NOMO-1 treated with dmso at 0.1 percent for 144 hours (cell line): ENCODE data around the gene SLC27A1.
A peak's percentile ranks its signal among the peaks of the same experiment; 100 is the strongest.

Experiments used
- DNase-seq: peaks from one replicate; lab custom pipeline; 2025; ENCODE audit not compliant: unreplicated experiment; lab: John Stamatoyannopoulos, UW

The SLC27A1 gene

DNA sequence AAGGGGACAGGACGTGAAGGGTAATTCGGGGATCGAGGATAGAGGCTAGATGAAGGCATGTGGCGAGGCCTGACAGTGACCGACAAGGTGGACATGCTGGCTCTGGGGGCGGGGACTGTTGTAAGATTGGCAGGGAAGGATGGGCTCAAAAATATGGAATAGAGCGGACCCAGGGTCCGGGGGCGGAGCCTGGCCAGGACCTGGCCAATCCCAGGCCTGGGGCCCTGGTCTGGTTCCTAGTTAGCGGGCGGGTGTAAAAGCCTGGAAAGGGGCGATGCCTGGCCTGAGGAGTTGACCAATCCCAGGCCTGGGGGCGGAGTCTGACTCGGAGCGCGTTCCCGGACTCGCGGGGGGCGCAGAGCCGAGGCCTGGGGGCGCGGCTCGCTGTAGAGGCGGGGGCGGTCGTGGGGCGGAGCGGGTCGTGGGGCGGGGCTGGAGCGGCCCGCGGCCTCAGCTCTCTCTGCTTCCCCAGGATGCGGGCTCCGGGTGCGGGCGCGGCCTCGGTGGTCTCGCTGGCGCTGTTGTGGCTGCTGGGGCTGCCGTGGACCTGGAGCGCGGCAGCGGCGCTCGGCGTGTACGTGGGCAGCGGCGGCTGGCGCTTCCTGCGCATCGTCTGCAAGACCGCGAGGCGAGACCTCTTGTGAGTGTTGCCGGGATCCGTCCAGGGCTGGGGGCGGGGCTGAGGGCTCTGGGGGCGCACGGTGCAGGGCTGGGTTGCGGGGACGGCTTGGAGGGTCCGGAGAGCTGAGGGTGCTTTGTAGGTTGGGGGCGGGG lies at the start of gene SLC27A1:
SLC27A1 (plus strand) TSS at position 457 of the 774 bp plus-strand sequence; CDS start at position 474, 17 bp downstream.
- peak; percentile 97 for DNase-seq

DNA sequence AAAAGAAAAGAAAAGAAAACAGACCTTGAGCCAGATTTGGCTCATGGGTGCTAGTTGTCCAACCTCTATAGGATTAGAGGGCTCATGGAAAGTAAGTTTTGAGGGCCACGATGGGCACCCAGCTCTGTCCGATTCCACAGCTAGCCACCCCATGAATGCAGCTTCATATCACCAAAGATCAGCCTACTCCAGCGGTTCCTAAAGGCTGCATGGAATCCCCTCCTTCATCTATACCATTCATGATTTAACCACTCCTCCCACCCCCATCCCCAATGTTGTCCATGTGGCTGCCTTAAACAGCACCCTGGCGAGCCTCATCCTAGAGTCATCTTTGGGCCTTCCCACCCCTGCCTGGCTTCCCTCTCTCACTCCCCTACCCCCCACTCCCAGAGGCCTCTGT lies 48.4 kb upstream of the SLC27A1 start:
- no peak for DNase-seq

DNA sequence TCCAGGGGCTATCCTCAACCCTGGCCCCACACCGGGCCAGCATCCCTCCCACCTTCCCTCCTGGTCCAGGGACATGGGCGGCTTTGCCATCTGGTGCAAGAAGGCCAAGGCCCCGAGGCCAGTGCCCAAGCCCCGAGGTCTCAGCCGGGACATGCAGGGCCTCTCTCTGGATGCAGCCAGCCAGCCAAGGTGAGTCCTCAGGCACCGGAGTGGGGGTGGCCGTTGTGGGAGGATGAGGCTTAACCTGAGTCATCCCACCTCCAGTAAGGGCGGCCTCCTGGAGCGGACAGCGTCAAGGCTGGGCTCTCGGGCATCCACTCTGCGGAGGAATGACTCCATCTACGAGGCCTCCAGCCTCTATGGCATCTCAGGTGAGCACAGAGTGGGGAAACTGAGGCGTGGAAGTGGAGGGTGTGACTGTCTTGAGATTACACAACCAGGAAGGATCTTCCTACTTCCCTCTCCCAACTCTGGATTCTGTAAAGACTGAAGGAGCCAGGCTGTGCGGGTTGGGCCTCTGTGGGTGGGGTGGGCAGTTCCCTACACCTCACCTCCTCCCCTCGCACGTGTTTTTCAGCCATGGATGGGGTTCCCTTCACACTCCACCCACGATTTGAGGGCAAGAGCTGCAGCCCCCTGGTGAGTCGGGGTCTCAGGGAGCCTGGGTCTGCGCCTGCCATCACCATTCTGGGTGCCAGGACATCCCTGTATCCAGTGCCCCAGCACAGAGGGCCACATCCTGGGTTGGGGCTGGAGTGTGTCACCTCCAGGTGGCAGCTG lies 46.7 kb upstream of the SLC27A1 start:
- no peak for DNase-seq

DNA sequence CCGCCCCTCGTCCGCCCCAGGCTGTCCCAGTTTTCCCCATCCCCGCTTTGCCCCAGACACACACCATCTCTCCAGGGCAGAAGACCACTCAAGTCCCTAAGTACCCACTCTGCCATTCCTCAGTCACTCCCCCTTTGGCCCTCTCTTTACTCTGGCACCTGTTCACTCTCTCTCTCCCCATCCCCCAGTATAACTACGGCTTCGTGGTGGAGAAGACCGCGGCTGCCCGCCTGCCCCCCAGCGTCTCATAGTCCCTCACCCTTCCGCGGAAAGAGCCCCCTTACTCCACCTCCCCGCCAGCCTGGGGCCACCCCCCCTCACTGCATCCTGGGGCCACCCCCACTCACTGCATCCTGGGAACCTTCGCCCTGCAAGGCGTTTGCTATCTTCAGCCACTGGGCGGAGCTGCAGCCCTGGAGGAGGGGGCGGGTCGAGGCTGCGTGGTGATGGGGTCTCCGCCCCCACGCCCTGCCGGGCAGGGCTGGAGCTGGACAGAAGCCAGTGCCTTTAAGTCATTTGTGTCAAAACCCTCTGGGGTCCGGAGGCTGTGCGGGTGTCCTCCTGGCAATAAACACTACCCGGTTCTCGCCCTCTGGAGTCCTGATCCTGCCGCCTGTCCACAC lies 45.5 kb upstream of the SLC27A1 start:
- DNase-seq: no peak

DNA sequence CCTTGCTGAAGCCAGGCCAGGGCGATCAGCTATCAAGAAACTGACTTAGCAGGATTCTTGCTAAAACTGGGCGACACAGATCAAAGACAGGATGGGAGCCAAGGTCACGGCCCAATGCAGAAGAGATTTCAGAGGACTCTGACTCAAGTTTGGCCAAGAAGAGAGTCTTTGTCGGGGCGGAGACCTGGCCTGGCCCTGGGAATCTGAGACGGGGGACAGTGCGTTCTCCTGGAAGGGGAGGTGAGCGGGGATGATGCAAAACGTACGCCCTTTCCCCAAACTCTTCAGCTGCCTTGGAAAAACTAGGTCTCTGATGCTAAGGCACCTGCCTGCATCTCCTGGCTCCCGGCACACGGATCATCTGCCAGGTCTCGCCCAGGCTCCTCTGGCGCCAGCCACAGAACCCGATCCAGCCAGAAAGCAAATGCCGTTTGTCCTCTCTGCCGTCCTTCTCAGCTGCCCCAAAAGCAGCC lies 40.6 kb upstream of the SLC27A1 start:
- DNase-seq: no peak

DNA sequence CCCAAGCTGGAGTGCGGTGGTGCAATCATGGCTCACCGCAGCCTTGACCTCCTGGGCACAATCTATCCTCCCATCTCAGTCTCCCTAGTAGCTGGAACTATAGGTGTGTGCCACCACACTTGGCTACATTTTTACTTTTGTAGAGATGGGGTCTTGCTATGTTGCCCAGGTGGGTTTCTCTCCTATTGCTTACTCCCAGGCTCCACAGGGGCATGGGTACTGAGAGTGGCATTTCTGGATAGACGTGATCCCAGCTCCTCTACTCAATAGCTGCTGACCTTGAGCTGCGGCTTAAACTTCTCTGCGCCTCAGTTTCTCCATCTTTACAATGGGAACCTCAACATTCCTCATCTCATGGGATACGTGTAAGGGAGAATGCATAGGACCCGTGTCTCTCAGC lies 38.9 kb upstream of the SLC27A1 start:
- DNase-seq: no peak

DNA sequence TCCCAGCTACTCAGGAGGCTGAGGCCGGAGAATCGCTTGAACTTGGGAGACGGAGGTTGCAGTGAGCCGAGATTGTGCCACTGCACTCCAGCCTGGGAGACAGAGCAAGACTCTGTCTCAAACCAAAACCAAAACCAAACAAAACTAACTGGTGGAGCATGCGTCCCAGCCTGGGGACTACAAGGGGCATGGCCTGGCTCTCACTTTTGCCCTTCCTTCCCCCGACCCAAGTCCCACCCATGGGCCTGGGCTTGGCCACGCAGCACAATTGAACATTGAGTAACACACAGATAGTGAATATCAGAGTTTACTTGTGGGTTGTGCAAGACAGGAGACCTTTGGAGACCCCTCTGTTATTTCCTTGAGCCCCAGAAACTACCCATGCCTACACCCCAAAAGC lies 35.1 kb upstream of the SLC27A1 start:
- no peak for DNase-seq

DNA sequence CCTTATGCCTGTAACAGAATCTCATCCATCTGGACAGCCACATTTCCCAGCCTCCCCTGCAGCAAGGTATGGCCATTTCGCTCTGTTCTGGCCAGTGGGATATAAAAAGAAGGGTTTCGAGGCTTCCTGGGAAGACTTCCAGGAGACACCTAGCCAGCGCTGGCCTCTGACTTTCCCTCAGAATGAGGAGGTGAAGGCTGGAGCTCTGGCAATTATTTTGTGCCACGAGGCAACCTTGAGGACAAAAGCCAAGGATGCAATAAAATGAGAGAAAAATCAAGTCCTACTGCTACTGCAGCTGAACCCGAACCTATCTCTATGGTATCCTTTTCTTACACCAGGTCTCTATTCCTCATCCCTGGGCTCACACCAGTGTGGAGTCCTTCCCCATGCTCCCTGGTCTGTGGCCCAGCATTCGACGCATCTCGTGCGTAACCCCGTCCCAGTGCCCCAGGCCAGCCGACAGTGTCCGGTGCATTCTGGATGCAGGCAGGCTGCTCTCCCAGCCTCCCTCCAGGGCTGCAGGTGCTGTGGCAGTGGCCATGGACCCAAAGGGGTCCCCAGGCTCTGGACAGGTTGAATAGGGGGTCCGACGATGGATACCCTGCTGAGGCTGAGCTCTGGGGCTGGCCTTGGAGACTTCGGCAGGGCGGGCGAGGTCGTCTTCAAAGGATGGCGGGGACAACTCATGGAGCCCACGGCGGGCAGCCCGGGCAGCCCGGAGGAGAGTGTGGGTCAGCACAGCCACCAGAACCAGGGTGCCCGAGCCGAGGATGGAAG lies 34.0 kb upstream of the SLC27A1 start:
- no peak for DNase-seq

DNA sequence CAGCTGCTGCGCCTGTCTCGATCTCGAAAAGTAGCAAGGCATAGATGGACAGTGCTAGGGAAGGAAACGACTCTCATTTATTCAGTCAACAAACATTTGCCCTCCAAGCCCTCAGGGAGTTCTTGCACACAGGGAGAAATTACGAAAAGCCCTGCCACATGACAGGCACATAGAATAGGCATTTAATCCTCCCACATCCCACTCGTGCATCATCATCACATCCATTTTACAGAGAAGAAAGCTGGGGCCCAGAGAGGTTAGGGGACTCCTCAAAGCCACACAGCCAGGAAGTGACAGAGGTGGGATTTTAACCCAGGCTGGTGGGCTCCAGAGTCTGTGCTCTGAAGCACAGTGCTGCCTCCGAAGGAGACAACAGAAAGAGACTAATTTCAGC lies 33.5 kb upstream of the SLC27A1 start:
- no peak for DNase-seq

DNA sequence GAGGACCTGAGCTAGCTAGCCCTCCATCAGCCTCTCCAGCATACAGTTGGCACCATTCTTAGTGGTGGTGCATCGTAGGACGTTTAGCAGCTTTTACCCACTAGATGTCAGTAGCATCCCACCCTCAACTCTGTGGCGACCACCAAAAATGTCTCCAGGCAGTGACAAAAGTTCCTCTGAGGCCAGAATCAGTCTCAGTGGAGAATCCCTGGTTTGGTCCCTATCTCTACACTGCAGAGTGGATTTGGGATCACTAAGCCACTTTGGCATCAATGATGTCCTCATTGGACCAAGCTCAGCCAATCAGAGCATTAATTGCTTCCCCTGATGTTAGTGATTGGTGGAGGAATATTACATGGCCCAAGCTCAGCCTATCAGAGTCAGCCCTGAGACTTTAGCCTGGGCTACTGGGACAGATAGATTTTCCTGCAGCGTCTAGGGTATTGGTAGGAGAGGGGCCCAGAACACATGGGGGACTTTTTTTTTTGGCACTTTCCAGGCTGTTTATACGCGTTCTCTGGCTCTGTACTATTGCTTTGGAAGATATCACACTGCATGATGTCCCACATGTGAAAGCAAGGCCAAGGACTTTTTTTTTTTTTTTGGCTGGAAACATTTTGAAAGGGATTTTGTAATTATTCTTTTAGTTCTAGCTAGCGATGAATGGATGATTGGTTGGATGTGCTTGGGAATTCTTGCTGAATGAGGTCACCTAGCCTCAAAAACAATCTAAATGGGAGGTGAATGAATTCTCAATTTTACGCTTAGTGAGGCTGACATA lies 28.9 kb upstream of the SLC27A1 start:
- no peak for DNase-seq

DNA sequence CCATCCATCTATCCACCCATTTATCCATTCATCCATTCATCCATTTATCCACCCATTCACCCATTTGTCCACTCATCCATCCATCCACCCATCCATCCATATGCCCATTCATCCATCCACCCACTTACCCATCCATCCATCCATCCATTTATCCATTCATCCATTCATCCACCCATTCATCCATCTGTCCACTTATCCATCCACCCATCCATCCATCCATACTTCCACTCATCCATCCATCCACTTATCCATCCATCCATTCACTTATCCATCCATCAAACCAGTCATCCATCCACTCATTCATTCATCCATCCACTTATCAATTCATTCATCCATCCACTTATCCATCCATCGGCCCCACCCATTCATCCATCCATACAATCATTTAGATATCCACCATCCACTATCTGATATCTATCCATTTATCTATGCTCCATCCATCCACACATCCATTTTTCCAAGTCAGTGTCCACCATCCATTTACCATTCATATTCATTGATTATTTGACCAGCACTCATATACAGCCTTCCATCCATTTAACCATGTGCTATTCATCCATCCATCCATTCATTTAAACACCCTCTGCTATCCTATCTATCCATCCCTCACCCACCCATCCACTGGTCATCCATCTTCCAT lies 24.7 kb upstream of the SLC27A1 start:
- DNase-seq: no peak

DNA sequence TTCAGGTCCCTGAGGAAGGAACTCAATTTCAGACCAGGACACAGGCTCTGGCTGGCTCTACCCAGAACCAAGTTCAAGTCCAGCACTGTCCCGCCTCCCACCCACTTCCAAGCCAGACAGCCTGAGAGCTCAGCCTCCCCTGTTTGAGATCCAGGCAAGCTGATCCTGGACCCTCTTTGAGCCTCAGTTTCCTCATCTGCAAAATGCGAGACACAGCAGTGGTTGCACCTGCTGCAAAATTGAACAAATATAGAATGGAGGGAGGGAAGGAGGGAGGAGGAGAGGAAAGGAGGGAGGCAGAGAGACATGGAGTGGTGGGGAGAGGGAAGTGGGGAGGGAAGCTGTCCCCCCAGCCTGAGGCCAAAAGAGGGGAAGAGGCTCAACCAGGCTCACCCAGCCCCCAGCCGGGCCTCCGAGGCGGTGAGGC lies 22.6 kb upstream of the SLC27A1 start:
- no peak for DNase-seq

DNA sequence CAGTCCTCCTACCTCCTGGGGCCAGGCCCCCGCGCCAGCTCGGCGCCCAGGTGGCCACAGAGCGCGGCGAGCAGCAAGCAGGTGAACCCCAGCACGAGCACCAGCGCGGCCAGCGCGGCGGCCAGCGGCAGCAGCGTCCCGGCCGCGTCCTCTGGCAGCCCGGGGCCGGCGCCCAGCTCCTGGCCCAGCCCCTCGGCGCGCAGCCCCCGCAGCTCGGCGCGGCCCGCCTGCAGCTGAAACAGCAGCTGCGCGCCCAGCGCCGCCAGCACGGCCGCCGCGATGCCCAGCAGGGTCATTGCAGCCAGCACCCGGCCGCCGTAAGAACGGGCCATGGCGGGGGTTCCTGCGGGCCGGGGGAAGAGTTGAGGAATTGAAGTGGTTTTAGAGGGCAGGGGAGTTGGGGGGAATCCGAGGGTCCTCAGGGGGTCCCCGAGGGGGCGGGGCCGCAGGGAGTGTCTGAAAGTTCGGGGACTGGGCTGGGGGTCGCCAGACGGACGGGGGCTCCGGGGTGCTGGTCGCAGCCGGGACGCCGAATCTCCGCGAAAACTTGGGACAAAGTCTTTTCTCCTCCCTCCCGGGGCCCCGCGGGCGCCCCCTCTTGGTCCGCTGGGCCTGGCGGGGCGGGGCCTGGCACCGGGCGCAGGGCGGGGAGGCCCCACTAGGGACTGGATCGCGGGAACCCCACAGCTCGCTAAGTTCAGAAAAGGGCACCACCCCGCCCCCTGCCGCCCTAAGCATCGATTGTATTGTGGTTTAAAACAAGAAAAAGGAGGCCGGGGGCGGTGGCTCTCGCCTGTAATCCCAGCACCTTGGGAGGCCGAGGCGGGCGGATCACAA lies 22.0 kb upstream of the SLC27A1 start, which contains the start of gene TMEM221:
TMEM221 (minus strand) TSS at position 538 of the 837 bp plus-strand sequence; CDS start at position 332, 206 bp downstream.
- DNase-seq: peak; percentile 9

DNA sequence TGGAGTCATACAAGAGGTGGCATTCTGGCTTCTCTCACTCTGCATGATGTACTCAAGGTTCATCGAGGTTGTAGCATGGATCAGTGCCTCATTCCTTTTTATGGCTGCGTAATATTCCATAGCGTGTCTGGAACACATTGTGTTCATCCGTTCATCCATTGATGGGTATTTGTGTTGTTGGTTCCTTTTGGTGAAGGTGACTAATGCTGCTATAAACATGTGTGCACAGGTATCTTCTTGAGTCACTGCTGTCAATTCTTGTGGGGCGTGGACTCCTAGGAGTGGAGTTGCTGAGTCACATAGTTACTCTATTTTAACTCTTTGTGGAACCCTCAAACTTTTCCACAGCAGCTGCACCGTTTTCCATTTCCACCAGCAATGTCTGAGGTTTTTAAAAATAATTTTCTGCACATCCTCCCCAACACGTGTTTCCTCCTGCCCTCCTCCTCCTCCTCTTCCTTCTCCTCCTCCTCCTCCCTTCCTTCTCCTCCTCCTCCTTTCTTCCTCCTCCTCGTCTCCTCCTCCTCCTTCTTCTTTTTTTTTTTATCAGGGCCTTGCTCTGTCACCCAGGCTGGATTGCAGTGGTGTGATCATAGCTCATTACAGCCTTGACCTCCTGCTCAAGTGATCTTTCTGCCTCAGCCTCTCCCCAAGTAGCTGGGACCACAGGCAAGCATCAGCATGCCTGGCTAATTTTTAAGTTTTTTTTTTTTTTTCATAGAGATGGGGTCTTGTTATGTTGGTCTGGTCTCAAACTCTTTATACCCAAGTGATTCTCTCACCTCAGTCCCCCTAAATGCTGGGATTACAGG lies 19.9 kb upstream of the SLC27A1 start:
- DNase-seq: no peak

DNA sequence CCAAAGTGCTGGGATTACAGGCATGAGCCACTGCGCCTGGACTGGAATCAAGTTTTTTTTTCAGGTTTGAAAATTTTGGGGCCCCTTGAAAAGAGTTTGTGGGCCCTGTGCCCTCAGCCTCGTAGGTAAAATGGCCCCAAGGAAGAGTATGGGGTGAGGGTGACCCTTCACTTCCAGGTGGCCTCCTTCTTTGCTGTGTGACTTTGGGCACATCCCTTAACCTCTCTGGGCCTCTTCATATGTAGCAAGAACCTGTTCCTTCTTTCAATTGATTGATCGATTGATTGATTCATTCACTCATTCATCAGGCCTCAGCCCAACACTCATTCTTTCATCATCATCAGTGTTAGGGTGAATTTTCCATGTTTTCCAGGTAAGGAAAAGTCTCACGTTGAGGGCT lies 18.5 kb upstream of the SLC27A1 start:
- no peak for DNase-seq

DNA sequence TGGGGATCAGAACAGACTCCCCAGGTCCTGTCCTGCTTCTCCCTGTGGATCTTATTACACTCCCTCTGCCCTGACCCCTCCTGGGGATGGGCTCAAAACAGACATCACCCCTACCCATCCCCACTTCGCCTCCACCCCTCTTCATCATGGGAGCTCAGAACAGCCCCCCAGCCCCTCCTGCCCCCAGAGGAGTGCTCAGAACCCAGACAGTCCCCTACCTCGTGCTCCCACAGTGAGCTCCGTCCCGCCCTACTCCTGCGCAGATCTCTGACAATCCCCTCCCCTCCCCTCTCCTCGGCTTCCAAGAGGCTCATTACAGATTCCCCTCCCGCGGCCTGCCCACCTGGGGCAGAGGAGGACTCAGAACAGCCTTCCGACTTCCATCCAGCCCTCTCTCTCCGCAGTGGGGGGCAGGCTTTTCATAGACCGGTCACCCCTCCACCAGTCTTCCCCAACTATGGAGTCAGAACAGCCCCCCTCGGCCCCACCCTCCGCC lies 15.7 kb upstream of the SLC27A1 start:
- no peak for DNase-seq

DNA sequence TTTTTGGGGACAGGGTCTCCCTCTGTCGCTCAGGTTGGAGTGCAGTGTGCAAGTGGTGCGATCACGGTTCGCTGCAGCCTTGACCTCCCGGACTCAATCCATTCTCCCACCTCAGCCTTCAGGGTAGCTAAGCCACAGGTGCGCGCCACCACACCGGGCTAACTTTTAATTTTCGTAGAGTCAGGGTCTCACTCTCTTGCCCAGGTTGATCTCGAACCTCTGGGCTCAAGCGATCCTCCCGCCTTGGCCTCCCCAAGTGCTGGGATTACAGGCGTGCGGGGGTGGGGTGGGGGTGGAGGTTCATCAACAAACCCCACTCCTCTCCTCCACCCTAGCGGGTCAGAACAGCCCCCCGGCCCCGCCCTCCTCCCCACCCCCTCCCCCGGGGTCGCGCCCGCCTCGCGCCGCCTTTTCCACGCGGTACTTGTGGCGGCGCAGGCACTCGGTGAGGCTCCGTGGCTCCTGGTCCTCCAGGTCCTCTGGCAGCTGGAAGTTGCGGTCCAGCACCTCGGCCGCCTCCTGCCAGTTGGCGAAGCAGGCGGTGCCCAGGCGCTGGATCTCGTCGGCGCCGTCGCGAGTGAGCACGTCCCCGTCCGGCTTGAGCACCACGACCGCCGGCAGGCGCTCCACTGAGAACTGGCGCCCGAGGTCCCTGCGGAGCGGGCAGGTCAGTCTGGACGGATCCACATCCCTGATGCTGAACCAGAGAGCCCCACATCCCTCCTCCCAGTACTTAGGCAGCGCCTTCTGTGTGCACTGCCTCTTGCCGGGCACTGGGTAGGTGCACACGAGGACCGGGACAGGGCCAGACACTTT lies 14.8 kb upstream of the SLC27A1 start:
- DNase-seq: no peak
